Measurements from ENCODE around the gene MTFP1. TPM values are rescaled to one million over a fixed set of nuclear protein-coding genes. Genes with fewer than 3 reads are reported as not detected.
A peak's percentile ranks its signal among the peaks of the same experiment; 100 is the strongest.

The MTFP1 gene
- total and polyA plus RNA-seq, 12 donors: 10.4 to 36.3 (median 14.5) TPM

DNA sequence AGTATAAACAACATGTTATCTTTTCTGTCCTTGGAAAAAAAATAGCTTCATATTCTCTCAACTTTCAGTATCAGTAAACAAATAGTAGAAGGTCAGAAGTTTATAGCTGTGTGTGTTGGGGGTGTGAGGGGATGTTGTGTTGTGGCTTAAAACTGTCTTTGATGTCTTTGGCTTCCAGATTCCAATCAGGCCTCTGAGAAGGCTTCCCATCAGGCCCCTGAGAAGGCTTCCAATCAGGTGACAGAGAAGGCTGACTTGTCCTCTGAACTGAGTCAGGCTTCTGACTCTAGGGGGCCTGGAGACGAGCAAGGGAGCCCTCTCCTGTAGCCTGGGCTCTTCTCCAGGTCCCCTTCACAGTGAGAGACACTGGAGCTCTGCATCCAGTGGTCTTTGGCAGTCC lies 9.3 kb downstream of the MTFP1 start:
- intact Hi-C loops (cut with DNase I): no loop called here
- H3K27me3 ChIP-seq: no peaks in the 10 kb centered on the region
- peak overlapping the region in 2 of 5 donors; percentile 38 to 68 for H3K27ac ChIP-seq
- H3K4me1 ChIP-seq (replicated peaks in 1 of 2): no peaks in the 10 kb centered on the region
- H3K4me3 ChIP-seq: no peak overlapping the region
- no peak for DNase-seq
- no peak for TF ChIP-seq POLR2A (IDR thresholded peaks at IDR 0.05)
- TF ChIP-seq, protein P1, sequence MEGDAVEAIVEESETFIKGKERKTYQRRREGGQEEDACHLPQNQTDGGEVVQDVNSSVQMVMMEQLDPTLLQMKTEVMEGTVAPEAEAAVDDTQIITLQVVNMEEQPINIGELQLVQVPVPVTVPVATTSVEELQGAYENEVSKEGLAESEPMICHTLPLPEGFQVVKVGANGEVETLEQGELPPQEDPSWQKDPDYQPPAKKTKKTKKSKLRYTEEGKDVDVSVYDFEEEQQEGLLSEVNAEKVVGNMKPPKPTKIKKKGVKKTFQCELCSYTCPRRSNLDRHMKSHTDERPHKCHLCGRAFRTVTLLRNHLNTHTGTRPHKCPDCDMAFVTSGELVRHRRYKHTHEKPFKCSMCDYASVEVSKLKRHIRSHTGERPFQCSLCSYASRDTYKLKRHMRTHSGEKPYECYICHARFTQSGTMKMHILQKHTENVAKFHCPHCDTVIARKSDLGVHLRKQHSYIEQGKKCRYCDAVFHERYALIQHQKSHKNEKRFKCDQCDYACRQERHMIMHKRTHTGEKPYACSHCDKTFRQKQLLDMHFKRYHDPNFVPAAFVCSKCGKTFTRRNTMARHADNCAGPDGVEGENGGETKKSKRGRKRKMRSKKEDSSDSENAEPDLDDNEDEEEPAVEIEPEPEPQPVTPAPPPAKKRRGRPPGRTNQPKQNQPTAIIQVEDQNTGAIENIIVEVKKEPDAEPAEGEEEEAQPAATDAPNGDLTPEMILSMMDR (IDR thresholded peaks at IDR 0.05): no peak
- WGBS, 4 donors: 55 to 71% (median 63%) methylated on average over 1 of the region's 1 CpG
- no peaks in the 10 kb centered on the region for H3K36me3 ChIP-seq (replicated peaks in 1 of 2)
- H3K9me3 ChIP-seq (replicated peaks in 1 of 3): no peaks in the 10 kb centered on the region

DNA sequence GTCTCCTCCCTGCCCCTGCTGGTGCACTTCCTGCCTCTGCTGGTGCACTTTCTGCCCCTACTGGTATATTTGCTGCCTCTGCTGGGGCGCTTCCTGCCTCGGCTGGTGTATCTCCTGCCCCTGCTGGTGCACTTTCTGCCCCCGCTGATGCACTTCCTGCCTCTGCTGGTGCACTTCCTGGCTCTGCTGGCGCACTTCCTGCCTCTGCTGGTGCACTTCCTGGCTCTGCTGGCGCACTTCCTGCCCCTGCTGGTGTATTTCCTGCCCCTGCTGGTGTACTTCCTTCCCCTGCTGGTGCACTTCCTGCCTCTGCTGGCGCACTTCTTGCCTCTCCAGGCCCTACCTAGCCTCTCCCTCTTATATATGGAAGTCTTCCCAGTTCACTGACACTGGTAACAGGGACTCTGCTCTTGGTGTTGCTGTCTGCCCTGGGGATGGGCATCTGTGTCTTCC lies 10.1 kb downstream of the MTFP1 start:
- no peaks in the 10 kb centered on the region for H3K27me3 ChIP-seq
- H3K9me3 ChIP-seq (replicated peaks in 1 of 3): no peaks in the 10 kb centered on the region
- WGBS, 4 donors: 80 to 87% (median 85%) methylated on average over 6 of the region's 6 CpGs
- TF ChIP-seq POLR2A (IDR thresholded peaks at IDR 0.05): no peak
- TF ChIP-seq, protein P1 (IDR thresholded peaks at IDR 0.05): no peak
- H3K36me3 ChIP-seq (replicated peaks in 1 of 2): no peaks in the 10 kb centered on the region
- H3K27ac ChIP-seq: peak overlapping the region in 2 of 5 donors; percentile 49 to 68
- intact Hi-C loops (cut with DNase I): no loop called here
- H3K4me3 ChIP-seq: no peak overlapping the region
- H3K4me1 ChIP-seq (replicated peaks in 1 of 2): no peaks in the 10 kb centered on the region
- DNase-seq: peak in 3 of 7 donors; percentile 34 to 65 (median 43)

DNA sequence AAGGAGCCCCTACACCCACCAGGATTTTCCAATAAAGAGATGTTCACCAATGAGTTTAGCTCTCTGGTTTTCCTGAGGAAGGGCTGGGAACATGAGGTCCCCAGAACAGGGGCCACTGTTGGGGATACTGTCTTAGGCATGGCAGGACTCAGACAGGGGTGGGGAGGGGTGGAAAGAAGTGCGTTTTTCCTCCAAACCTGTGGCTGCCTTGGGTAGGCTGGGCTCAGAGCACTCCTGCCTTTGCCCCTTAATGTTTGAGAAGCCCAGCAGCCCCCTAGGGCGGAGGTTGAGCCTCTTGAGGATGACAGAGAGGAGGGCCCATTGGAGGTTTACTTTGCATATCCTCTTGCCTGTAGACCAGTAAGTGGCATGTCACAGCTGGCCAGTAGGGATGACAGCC lies 10.6 kb downstream of the MTFP1 start:
- Histone ChIP-seq H3K27me3 (no peaks in the 10 kb centered on the region), H3K4me1 (replicated peaks in 1 of 2) (no peaks in the 10 kb centered on the region), H3K4me3 (no peak overlapping the region), H3K27ac (peak overlapping the region in 2 of 5 donors; percentile 49 to 61), H3K9me3 (replicated peaks in 1 of 3) (no peaks in the 10 kb centered on the region), H3K36me3 (replicated peaks in 1 of 2) (no peaks in the 10 kb centered on the region)
- 81 to 85% (median 81%) methylated on average over 2 of the region's 2 CpGs; no CpG with 5 or more reads in 1 of the 4 donors for WGBS, 4 donors
- intact Hi-C loops (cut with DNase I): no loop called here
- TF ChIP-seq POLR2A (IDR thresholded peaks at IDR 0.05): no peak
- TF ChIP-seq, protein P1 (IDR thresholded peaks at IDR 0.05): no peak
- no peak for DNase-seq

DNA sequence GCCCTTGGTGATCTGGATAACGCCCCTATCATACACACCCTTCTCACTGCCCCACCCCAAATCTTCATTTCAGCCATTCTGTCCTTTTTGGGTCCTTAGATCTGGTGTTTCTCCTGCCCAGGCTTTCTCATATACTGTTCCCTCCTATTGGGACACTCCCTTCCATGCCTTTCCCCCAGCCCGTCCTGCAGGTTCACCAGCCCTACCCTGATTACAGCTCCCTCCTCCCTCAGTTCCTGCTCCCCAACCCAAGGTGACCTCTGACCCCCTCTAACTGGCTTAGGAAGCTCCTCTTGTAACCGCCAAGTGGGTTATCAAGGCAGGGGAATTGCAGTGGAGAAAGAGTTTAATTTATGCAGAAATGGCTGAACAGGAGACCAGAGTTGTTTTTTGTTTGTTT lies 13.0 kb downstream of the MTFP1 start:
- H3K27me3 ChIP-seq: no peaks in the 10 kb centered on the region
- intact Hi-C loops (cut with DNase I): no loop called here
- H3K4me3 ChIP-seq: no peak overlapping the region
- no peak overlapping the region for H3K27ac ChIP-seq
- H3K36me3 ChIP-seq (replicated peaks in 1 of 2): no peaks in the 10 kb centered on the region
- no peaks in the 10 kb centered on the region for H3K4me1 ChIP-seq (replicated peaks in 1 of 2)
- no peak for TF ChIP-seq POLR2A (IDR thresholded peaks at IDR 0.05)
- TF ChIP-seq, protein P1 (IDR thresholded peaks at IDR 0.05): no peak
- no peaks in the 10 kb centered on the region for H3K9me3 ChIP-seq (replicated peaks in 1 of 3)
- WGBS, 4 donors: 77 to 82% (median 78%) methylated on average over 3 of the region's 3 CpGs
- DNase-seq: no peak

Measured in adrenal gland (tissue), 12 donors.